GM12878 (cell line): ENCODE results near the gene SLX4IP. TPM values are rescaled to one million over a fixed set of nuclear protein-coding genes. Genes with fewer than 3 reads are reported as not detected.

Source experiments
- ATF7 ChIP-seq: fragments of 450-650 bp; IDR thresholded peaks from 2 replicates; pipeline ENCODE4 v1.6.1; 2016; ENCODE audit warnings: low read depth, mild to moderate bottlenecking
- BCL11A ChIP-seq: IDR thresholded peaks from 2 replicates; pipeline ENCODE4 v1.6.1; 2011; ENCODE audit warnings: low read depth, low read length
- CREB1 ChIP-seq: IDR thresholded peaks from 2 replicates; pipeline ENCODE4 v1.6.1; 2012; ENCODE audit warnings: low read depth, mild to moderate bottlenecking, inconsistent platforms
- CREM ChIP-seq: IDR thresholded peaks from 2 replicates; pipeline ENCODE4 v1.6.1; 2014; ENCODE audit warnings: antibody characterized with exemption, low read depth
- E4F1 ChIP-seq: fragments of 450-650 bp; IDR thresholded peaks from 2 replicates; pipeline ENCODE4 v1.6.1; 2018; ENCODE audit warnings: borderline replicate concordance, mild to moderate bottlenecking; ENCODE audit not compliant: partially characterized antibody
- IKZF1 ChIP-seq: fragments of 450-650 bp; conservative IDR thresholded peaks from 2 replicates; pipeline ENCODE4 v1.6.1; 2017; ENCODE audit warnings: antibody characterized with exemption, mild to moderate bottlenecking
- MTA3 ChIP-seq: IDR thresholded peaks from 2 replicates; pipeline ENCODE4 v1.6.1; 2012; ENCODE audit warnings: low read length, inconsistent platforms, borderline replicate concordance
- NBN ChIP-seq: fragments of 450-650 bp; IDR thresholded peaks from 2 replicates; pipeline ENCODE4 v1.6.1; 2016
- NFIC ChIP-seq: IDR thresholded peaks from 2 replicates; pipeline ENCODE4 v1.6.1; 2012; ENCODE audit warnings: low read depth, mild to moderate bottlenecking, inconsistent platforms, low read length, moderate library complexity
- POU2F2 ChIP-seq: IDR thresholded peaks from 3 replicates; pipeline ENCODE4 v1.6.1; 2011; ENCODE audit warnings: low read depth, mild to moderate bottlenecking, low read length, borderline replicate concordance
- RBBP5 ChIP-seq: fragments of 200-600 bp; sonication (generic); conservative IDR thresholded peaks from 2 replicates; pipeline ENCODE4 v1.6.1; 2016
- SP1 ChIP-seq: IDR thresholded peaks from one replicate; pipeline ENCODE4 v1.6.1; 2011; ENCODE audit warnings: low read depth, low read length
- SUZ12 ChIP-seq: fragments of 200-600 bp; sonication (generic); IDR thresholded peaks from one replicate; pipeline ENCODE4 v1.6.1; 2018; ENCODE audit warnings: antibody characterized with exemption, mild to moderate bottlenecking; ENCODE audit not compliant: unreplicated experiment
- ZNF24 ChIP-seq: fragments of 450-650 bp; IDR thresholded peaks from 2 replicates; pipeline ENCODE4 v1.6.1; 2017; ENCODE audit warnings: antibody characterized with exemption, mild to moderate bottlenecking
- ZNF384 ChIP-seq: IDR thresholded peaks from 2 replicates; pipeline ENCODE4 v1.6.1; 2012; ENCODE audit warnings: low read depth, mild to moderate bottlenecking, low read length, improper control_type of control experiment, borderline replicate concordance
- polyA plus RNA-seq, 11 experiments: library from polyadenylated mRNA; depleted of rRNA in 4 of 11; unstranded in 6 of 11; stranded (reverse) in 5 of 11; fragments of >200 nt; fragmentation: Nextera tagmentation in 4 of 11; fragmentation: Illumina TruSeq in 1 of 11; extraction: Ambion mirVana in 4 of 11; extraction: Trizol in 1 of 11; gene quantifications; 1 replicate in 1 of 11; 2 replicates in 10 of 11; pipeline versions ENCODE4 v1.2.1 to v1.2.3, GENCODE V29; 2011 to 2016; ENCODE audit warnings: inconsistent platforms in 2 of 11, missing spikeins in 2 of 11, low read depth in 1 of 11
- total RNA-seq, 4 experiments: library from RNA; depleted of rRNA in 3 of 4; stranded (reverse); fragments of >200 nt in 3 of 4; fragmentation: Illumina TruSeq in 1 of 4; extraction: Trizol in 1 of 4; gene quantifications; 2 replicates each; pipeline versions ENCODE4 v1.2.1 to v1.2.3, GENCODE V29; 2013 to 2021
- TF ChIP-seq, protein P1 (sequence below): fragments of 450-650 bp; IDR thresholded peaks from 2 replicates; pipeline ENCODE4 v1.6.1; 2016; ENCODE audit warnings: mild to moderate bottlenecking
- TF ChIP-seq, protein P2 (sequence below): fragments of 450-650 bp; formaldehyde crosslinking; IDR thresholded peaks from 2 replicates; pipeline ENCODE4 v1.4.0; 2022; ENCODE audit warnings: mild to moderate bottlenecking, moderate library complexity
- TF ChIP-seq, protein P3 (sequence below): fragments of 450-650 bp; IDR thresholded peaks from 2 replicates; pipeline ENCODE4 v1.6.1; 2017; ENCODE audit warnings: low read depth, mild to moderate bottlenecking, moderate library complexity
- TF ChIP-seq, protein P4 (sequence below): fragments of 150-350 bp; IDR thresholded peaks from 2 replicates; pipeline ENCODE4 v1.6.1; 2016; ENCODE audit warnings: low read depth, low read length

The SLX4IP gene
- total and polyA plus RNA-seq, 10 of the 15 experiments (the other 5 are each of a cell fraction or from before 2014, with no cell fraction given), result 2.2 to 11.0 (median 6.3) TPM

DNA sequence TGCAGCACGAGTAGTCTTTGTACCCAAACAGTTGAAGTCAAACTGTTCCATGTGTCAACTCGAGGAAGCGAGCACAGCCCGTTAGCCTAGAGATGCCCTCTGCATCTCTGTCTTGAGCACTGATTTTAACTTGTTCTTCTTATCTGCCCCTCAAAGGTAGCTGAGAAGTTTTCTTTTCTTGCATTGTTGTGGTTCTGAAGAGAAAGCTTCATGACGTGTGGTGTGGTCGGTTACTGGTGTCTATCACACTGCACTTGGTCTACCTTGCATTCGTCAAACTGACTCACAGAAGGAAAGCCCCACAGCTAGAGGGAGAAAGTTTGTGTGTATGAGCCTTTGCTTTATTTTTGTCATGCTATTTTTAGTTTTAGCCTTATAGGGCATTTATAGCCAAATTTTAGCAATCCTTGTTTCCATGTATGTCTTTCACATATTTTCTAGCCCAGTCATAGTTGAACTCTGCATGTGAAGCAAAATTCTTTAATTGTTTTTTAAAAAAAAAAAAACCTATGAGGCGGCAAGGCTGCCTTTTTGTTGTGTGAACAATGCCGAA, 123.6 kb downstream of the SLX4IP start (continued):
- TF ChIP-seq NFIC (peak; percentile 80), NBN (peak; percentile 87), CREM (peak; percentile 94), POU2F2 (peak; percentile 74; the same call in 2 of the 3 replicates), CREB1 (peak; percentile 90), ZNF24 (0 out of 2 replicates have a peak, but pooled peaks have one; percentile 16), SUZ12 (no peak), E4F1 (no peak), ATF7 (peak; percentile 87), RBBP5 (no peak), BCL11A (peak; percentile 86), ZNF384 (peak; percentile 69; the same call in 1 of the 2 replicates), SP1 (peak; percentile 56), IKZF1 (peak; percentile 76), MTA3 (peak; percentile 67; the same call in 1 of the 2 replicates)
- TF ChIP-seq, protein P1, sequence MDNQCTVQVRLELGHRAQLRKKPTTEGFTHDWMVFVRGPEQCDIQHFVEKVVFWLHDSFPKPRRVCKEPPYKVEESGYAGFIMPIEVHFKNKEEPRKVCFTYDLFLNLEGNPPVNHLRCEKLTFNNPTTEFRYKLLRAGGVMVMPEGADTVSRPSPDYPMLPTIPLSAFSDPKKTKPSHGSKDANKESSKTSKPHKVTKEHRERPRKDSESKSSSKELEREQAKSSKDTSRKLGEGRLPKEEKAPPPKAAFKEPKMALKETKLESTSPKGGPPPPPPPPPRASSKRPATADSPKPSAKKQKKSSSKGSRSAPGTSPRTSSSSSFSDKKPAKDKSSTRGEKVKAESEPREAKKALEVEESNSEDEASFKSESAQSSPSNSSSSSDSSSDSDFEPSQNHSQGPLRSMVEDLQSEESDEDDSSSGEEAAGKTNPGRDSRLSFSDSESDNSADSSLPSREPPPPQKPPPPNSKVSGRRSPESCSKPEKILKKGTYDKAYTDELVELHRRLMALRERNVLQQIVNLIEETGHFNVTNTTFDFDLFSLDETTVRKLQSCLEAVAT, result peak; percentile 88
- TF ChIP-seq, protein P2, sequence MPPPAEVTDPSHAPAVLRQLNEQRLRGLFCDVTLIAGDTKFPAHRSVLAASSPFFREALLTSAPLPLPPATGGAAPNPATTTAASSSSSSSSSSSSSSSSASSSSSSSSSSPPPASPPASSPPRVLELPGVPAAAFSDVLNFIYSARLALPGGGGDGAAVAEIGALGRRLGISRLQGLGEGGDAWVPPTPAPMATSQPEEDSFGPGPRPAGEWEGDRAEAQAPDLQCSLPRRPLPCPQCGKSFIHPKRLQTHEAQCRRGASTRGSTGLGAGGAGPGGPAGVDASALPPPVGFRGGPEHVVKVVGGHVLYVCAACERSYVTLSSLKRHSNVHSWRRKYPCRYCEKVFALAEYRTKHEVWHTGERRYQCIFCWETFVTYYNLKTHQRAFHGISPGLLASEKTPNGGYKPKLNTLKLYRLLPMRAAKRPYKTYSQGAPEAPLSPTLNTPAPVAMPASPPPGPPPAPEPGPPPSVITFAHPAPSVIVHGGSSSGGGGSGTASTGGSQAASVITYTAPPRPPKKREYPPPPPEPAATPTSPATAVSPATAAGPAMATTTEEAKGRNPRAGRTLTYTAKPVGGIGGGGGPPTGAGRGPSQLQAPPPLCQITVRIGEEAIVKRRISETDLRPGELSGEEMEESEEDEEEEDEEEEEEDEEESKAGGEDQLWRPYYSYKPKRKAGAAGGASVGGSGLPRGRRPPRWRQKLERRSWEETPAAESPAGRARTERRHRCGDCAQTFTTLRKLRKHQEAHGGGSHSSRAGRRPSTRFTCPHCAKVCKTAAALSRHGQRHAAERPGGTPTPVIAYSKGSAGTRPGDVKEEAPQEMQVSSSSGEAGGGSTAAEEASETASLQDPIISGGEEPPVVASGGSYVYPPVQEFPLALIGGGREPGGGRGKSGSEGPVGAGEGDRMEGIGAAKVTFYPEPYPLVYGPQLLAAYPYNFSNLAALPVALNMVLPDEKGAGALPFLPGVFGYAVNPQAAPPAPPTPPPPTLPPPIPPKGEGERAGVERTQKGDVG (CRISPR knock-in tag), result no peak
- TF ChIP-seq, protein P3, sequence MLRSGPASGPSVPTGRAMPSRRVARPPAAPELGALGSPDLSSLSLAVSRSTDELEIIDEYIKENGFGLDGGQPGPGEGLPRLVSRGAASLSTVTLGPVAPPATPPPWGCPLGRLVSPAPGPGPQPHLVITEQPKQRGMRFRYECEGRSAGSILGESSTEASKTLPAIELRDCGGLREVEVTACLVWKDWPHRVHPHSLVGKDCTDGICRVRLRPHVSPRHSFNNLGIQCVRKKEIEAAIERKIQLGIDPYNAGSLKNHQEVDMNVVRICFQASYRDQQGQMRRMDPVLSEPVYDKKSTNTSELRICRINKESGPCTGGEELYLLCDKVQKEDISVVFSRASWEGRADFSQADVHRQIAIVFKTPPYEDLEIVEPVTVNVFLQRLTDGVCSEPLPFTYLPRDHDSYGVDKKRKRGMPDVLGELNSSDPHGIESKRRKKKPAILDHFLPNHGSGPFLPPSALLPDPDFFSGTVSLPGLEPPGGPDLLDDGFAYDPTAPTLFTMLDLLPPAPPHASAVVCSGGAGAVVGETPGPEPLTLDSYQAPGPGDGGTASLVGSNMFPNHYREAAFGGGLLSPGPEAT, result peak; percentile 98
- TF ChIP-seq, protein P4, sequence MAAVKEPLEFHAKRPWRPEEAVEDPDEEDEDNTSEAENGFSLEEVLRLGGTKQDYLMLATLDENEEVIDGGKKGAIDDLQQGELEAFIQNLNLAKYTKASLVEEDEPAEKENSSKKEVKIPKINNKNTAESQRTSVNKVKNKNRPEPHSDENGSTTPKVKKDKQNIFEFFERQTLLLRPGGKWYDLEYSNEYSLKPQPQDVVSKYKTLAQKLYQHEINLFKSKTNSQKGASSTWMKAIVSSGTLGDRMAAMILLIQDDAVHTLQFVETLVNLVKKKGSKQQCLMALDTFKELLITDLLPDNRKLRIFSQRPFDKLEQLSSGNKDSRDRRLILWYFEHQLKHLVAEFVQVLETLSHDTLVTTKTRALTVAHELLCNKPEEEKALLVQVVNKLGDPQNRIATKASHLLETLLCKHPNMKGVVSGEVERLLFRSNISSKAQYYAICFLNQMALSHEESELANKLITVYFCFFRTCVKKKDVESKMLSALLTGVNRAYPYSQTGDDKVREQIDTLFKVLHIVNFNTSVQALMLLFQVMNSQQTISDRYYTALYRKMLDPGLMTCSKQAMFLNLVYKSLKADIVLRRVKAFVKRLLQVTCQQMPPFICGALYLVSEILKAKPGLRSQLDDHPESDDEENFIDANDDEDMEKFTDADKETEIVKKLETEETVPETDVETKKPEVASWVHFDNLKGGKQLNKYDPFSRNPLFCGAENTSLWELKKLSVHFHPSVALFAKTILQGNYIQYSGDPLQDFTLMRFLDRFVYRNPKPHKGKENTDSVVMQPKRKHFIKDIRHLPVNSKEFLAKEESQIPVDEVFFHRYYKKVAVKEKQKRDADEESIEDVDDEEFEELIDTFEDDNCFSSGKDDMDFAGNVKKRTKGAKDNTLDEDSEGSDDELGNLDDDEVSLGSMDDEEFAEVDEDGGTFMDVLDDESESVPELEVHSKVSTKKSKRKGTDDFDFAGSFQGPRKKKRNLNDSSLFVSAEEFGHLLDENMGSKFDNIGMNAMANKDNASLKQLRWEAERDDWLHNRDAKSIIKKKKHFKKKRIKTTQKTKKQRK, result no peak
